ENCODE measurements around the gene CTSE. TPM values are rescaled to one million over a fixed set of nuclear protein-coding genes. Genes with fewer than 3 reads are reported as not detected.

CTSE gene
- total and polyA plus RNA-seq, 2 of the 8 experiments (the other 6 are each of a cell fraction or from before 2014, with no cell fraction given): 0.03 TPM; not detected in 1

GRCh38 chr1:206014601-206015000 is 9.1 kb downstream of the CTSE start:
- 89% methylated on average over 5 of the region's 5 CpGs; no CpG with 5 or more reads in 1 of the 2 experiments for WGBS, 2 experiments (ENCODE audit: extremely low coverage in 1 of 2, insufficient coverage in 1 of 2, insufficient read length in 1 of 2, insufficient replicate concordance in 2 of 2, low coverage in 1 of 2, low lambda C conversion rate in 2 of 2, missing lambda C conversion rate in 1 of 2)
- no peak overlapping the region for H2BK12ac ChIP-seq (ENCODE audit: low read depth, low read length)
- TF ChIP-seq SUZ12 (IDR thresholded peaks at IDR 0.05; ENCODE audit: low read length): no peak
- no peak for TF ChIP-seq ZNF274 (IDR thresholded peaks at IDR 0.05; ENCODE audit: borderline replicate concordance, extremely low read depth, low read length)
- TF ChIP-seq SRF (IDR thresholded peaks at IDR 0.05; ENCODE audit: low read depth, low read length): no peak
- no peak for TF ChIP-seq NANOG (IDR thresholded peaks at IDR 0.05; ENCODE audit: insufficient read depth, low read depth, low read length, poor library complexity, severe bottlenecking)
- TF ChIP-seq JUN (IDR thresholded peaks at IDR 0.05; ENCODE audit: low read depth, low read length): no peak
- no peak for TF ChIP-seq NRF1 (IDR thresholded peaks at IDR 0.05; ENCODE audit: low read depth, low read length)
- no peak for TF ChIP-seq TAF7 (optimal IDR thresholded peaks at IDR 0.05; ENCODE audit: borderline replicate concordance, low read depth, low read length)
- no peak for TF ChIP-seq USF2 (IDR thresholded peaks at IDR 0.05; ENCODE audit: low read length)
- no peak for TF ChIP-seq MAX (IDR thresholded peaks at IDR 0.05)
- no peak for TF ChIP-seq CTBP2 (IDR thresholded peaks at IDR 0.05; ENCODE audit: borderline replicate concordance, insufficient read depth, insufficient read length, low read length)
- TF ChIP-seq TBP (IDR thresholded peaks at IDR 0.05; ENCODE audit: low read depth, low read length): no peak
- no peak for TF ChIP-seq CEBPB (IDR thresholded peaks at IDR 0.05; ENCODE audit: low read depth, low read length)
- TF ChIP-seq BRCA1 (IDR thresholded peaks at IDR 0.05; ENCODE audit: low read depth, low read length): no peak
- TF ChIP-seq KDM4A (IDR thresholded peaks at IDR 0.05; ENCODE audit: low read depth, low read length, severe bottlenecking): no peak

More at GRCh38 chr1:206014601-206015000, 9.1 kb downstream of the CTSE start:
- Histone ChIP-seq H3K4ac (replicated peaks; ENCODE audit: insufficient read length, low read depth, low read length) (no peak overlapping the region), H3K18ac (ENCODE audit: extremely low read depth, low read length) (no peak overlapping the region), H3K79me2 (ENCODE audit: control insufficient read depth in 1 of 2, insufficient read depth in 2 of 2, low read length in 2 of 2) (no peaks in the 10 kb centered on the region), H3K4me2 (ENCODE audit: insufficient read depth in 1 of 2, low read depth in 2 of 2, low read length in 2 of 2) (no peak overlapping the region), H3K9ac (replicated peaks in 1 of 4; ENCODE audit: extremely low read depth in 1 of 4, low read depth in 3 of 4, low read length in 3 of 4) (no peak overlapping the region; a peak in 1 of 7 replicates), H3K14ac (ENCODE audit: insufficient read length) (no peak overlapping the region), H3K27ac (ENCODE audit: low read depth, low read length) (no peak overlapping the region), H3K4me1 (replicated peaks in 1 of 4; ENCODE audit: control insufficient read depth in 3 of 4, insufficient read depth in 4 of 4, low read length in 3 of 4) (no peaks in the 10 kb centered on the region), H3K9me3 (ENCODE audit: insufficient read depth in 2 of 2, low read depth in 1 of 2, low read length in 1 of 2) (no peaks in the 10 kb centered on the region), H3K4me3 (ENCODE audit: extremely low read depth in 1 of 4, insufficient read depth in 2 of 4, low read depth in 3 of 4, low read length in 4 of 4) (no peak overlapping the region), H2BK5ac (ENCODE audit: low read depth, low read length) (no peak overlapping the region), H4K20me1 (replicated peaks in 1 of 2; ENCODE audit: control insufficient read depth in 1 of 2, insufficient read depth in 2 of 2, low read length in 2 of 2) (no peaks in the 10 kb centered on the region), H2AK5ac (ENCODE audit: low read depth, low read length) (no peak overlapping the region), H3K27me3 (replicated peaks in 1 of 4; ENCODE audit: control insufficient read depth in 3 of 4, extremely low read depth in 1 of 4, insufficient read depth in 3 of 4, low read length in 3 of 4) (peaks cover 0 to 1% (median 0%) of the 10 kb centered on the region in 4 experiments; a peak in 1 of 7 replicates), H4K91ac (replicated peaks; ENCODE audit: insufficient read length, low read length) (no peak overlapping the region), H4K8ac (ENCODE audit: extremely low read depth, insufficient read depth, low read length) (no peak overlapping the region), H2AFZ (ENCODE audit: low read length) (no peak overlapping the region), H3K79me1 (ENCODE audit: low read depth, low read length) (no peaks in the 10 kb centered on the region), H2BK20ac (ENCODE audit: low read length) (no peak overlapping the region), H2BK15ac (ENCODE audit: low read length) (no peak overlapping the region), H4K5ac (ENCODE audit: insufficient read length, low read depth, low read length) (no peak overlapping the region), H2BK120ac (replicated peaks; ENCODE audit: low read depth, low read length) (no peak overlapping the region), H3K23me2 (ENCODE audit: low read depth, low read length) (no peaks in the 10 kb centered on the region), H3K36me3 (ENCODE audit: control insufficient read depth in 2 of 4, insufficient read depth in 4 of 4, low read length in 3 of 4) (no peaks in the 10 kb centered on the region), H3K56ac (replicated peaks; ENCODE audit: insufficient read length, low read depth, low read length) (no peak overlapping the region), H3K23ac (ENCODE audit: insufficient read length) (no peak overlapping the region)
- FAIRE-seq (no peak), DNase-seq (ENCODE audit: low read depth in 1 of 2, low spot score in 2 of 2) (no peak)
- POLR2A ChIA-PET (ENCODE audit: partially characterized antibody): no interaction called here
- CTCF ChIA-PET (ENCODE audit: partially characterized antibody): no interaction called here

All from H1 (cell line).